NCI-H1694 (cell line): ENCODE measurements around the gene ITIH6.
A peak's percentile ranks its signal among the peaks of the same experiment; 100 is the strongest.
"Not testable (repeated sequence)": the region's sequence is repeated elsewhere in the genome, so short reads cannot be mapped to it uniquely, and the experiment has no call there.

Experiments used
- DNase-seq: peaks from one replicate; lab custom pipeline; 2025; lab: John Stamatoyannopoulos, UW

ITIH6 gene

GRCh38 chrX:54798137-54798536 lies at the start of gene ITIH6:
ITIH6 (minus strand) TSS chrX:54798255; CDS start chrX:54798210, 45 bp downstream.
- DNase-seq, result no peak

GRCh38 chrX:54847700-54848099 lies 49.6 kb upstream of the ITIH6 start:
- DNase-seq, result not testable (repeated sequence)

- no peak for DNase-seq
Observed at GRCh38 chrX:54843050-54843449, 45.0 kb upstream of the ITIH6 start.

GRCh38 chrX:54842607-54843006 lies 44.6 kb upstream of the ITIH6 start:
- DNase-seq, result no peak

- DNase-seq, result not testable (repeated sequence)
Observed at GRCh38 chrX:54841184-54841874, 43.3 kb upstream of the ITIH6 start.

GRCh38 chrX:54838583-54838982 lies 40.5 kb upstream of the ITIH6 start:
- no peak for DNase-seq

GRCh38 chrX:54826598-54826997 lies 28.5 kb upstream of the ITIH6 start:
- DNase-seq, result no peak

GRCh38 chrX:54825716-54826438 lies 27.8 kb upstream of the ITIH6 start:
- DNase-seq, result no peak

GRCh38 chrX:54824722-54825121 lies 26.7 kb upstream of the ITIH6 start:
- DNase-seq, result no peak

GRCh38 chrX:54824195-54824594 lies 26.1 kb upstream of the ITIH6 start:
- no peak for DNase-seq

GRCh38 chrX:54821310-54821709 lies 23.3 kb upstream of the ITIH6 start:
- no peak for DNase-seq

- DNase-seq, result no peak
Observed at GRCh38 chrX:54820737-54821136, 22.7 kb upstream of the ITIH6 start.

- no peak for DNase-seq
Observed at GRCh38 chrX:54819201-54819600, 21.1 kb upstream of the ITIH6 start.

GRCh38 chrX:54818221-54818620 lies 20.2 kb upstream of the ITIH6 start:
- no peak for DNase-seq

- no peak for DNase-seq
Observed at GRCh38 chrX:54817220-54817820, 19.3 kb upstream of the ITIH6 start.

- no peak for DNase-seq
Observed at GRCh38 chrX:54812306-54812705, 14.3 kb upstream of the ITIH6 start.

- DNase-seq, result no peak
Observed at GRCh38 chrX:54811301-54811885, 13.3 kb upstream of the ITIH6 start.

- no peak for DNase-seq
Observed at GRCh38 chrX:54810532-54810931, 12.5 kb upstream of the ITIH6 start.

GRCh38 chrX:54808605-54809483 lies 10.8 kb upstream of the ITIH6 start:
- peak; percentile 96 for DNase-seq

- peak; percentile 53 for DNase-seq
Observed at GRCh38 chrX:54808109-54808604, 10.1 kb upstream of the ITIH6 start.

GRCh38 chrX:54807524-54808108 lies 9.6 kb upstream of the ITIH6 start, which contains the start of gene MAGED2:
MAGED2 (plus strand) TSS chrX:54807745; CDS start chrX:54809332, 1,587 bp downstream.
- DNase-seq, result no peak
